Liver (tissue), 9 donors: ENCODE data around the gene HPD. TPM values are rescaled to one million over a fixed set of nuclear protein-coding genes. Genes with fewer than 3 reads are reported as not detected.

Source experiments
- DNase-seq: peaks from one replicate; pipeline ENCODE4 v3.0.0-alpha.2; 2017; ENCODE audit warnings: low spot score
- H3K27ac ChIP-seq, 2 donors: one replicate each; pipeline ENCODE4 v1.7.0; 2013; ENCODE audit warnings: inconsistent platforms in 2 of 2, low read length in 2 of 2, control low read depth in 1 of 2, low read depth in 1 of 2, mild to moderate bottlenecking in 1 of 2
- H3K27me3 ChIP-seq, 4 donors: one replicate each; pipeline versions ENCODE4 v1.6.1 to v1.7.0; 2013; ENCODE audit warnings: low read length in 3 of 4, inconsistent platforms in 1 of 4, mild to moderate bottlenecking in 1 of 4, moderate library complexity in 1 of 4; ENCODE audit not compliant: control insufficient read depth in 4 of 4, insufficient read depth in 4 of 4
- H3K36me3 ChIP-seq, 4 donors: one replicate each; pipeline versions ENCODE4 v1.6.1 to v1.7.0; 2013; ENCODE audit warnings: low read length in 3 of 4, mild to moderate bottlenecking in 3 of 4, low read depth in 1 of 4, moderate library complexity in 1 of 4; ENCODE audit not compliant: control insufficient read depth in 4 of 4, insufficient read depth in 3 of 4
- H3K4me1 ChIP-seq, 4 donors: one replicate each; pipeline versions ENCODE4 v1.6.1 to v1.7.0; 2013; ENCODE audit warnings: low read length in 3 of 4, mild to moderate bottlenecking in 3 of 4, moderate library complexity in 1 of 4; ENCODE audit not compliant: control insufficient read depth in 4 of 4, insufficient read depth in 4 of 4
- H3K4me3 ChIP-seq, 3 donors: one replicate each; pipeline versions ENCODE4 v1.6.1 to v1.7.0; 2013; ENCODE audit warnings: low read length in 3 of 3, control low read depth in 1 of 3, low read depth in 1 of 3, mild to moderate bottlenecking in 1 of 3
- H3K9ac ChIP-seq, 2 donors: one replicate each; pipeline ENCODE4 v1.7.0; 2013; ENCODE audit warnings: low read length in 2 of 2, mild to moderate bottlenecking in 2 of 2, moderate library complexity in 2 of 2, control low read depth in 1 of 2, low read depth in 1 of 2
- H3K9me3 ChIP-seq, 4 donors: one replicate each; pipeline versions ENCODE4 v1.6.1 to v1.7.0; 2013; ENCODE audit warnings: low read length in 3 of 4; ENCODE audit not compliant: control insufficient read depth in 4 of 4
- ATF3 ChIP-seq: IDR thresholded peaks from 2 replicates; pipeline ENCODE4 v1.6.1; 2016; ENCODE audit warnings: antibody characterized with exemption
- CTCF ChIP-seq: fragments of 150-350 bp; IDR thresholded peaks from 2 replicates; pipeline ENCODE4 v1.5.1; 2017; ENCODE audit warnings: improper control_type of control experiment, low read depth, low read length; ENCODE audit not compliant: missing input control
- EGR1 ChIP-seq, 2 donors: IDR thresholded peaks; 2 replicates each; pipeline ENCODE4 v1.6.1; 2016 to 2018; ENCODE audit warnings: antibody characterized with exemption in 2 of 2, low read depth in 2 of 2
- FOXA1 ChIP-seq: IDR thresholded peaks from 2 replicates; pipeline ENCODE4 v1.6.1; 2016; ENCODE audit warnings: antibody characterized with exemption
- FOXA2 ChIP-seq: IDR thresholded peaks from 2 replicates; pipeline ENCODE4 v1.6.1; 2016; ENCODE audit warnings: antibody characterized with exemption
- GABPA ChIP-seq, 2 donors: IDR thresholded peaks in 1 of 2; conservative IDR thresholded peaks in 1 of 2; 2 replicates each; pipeline ENCODE4 v1.6.1; 2016; ENCODE audit warnings: antibody characterized with exemption in 2 of 2, mild to moderate bottlenecking in 1 of 2, moderate library complexity in 1 of 2
- HNF4A ChIP-seq, 2 donors: conservative IDR thresholded peaks; 2 replicates each; pipeline ENCODE4 v1.6.1; 2016; ENCODE audit warnings: antibody characterized with exemption in 2 of 2, mild to moderate bottlenecking in 2 of 2
- HNF4G ChIP-seq: IDR thresholded peaks from 2 replicates; pipeline ENCODE4 v1.6.1; 2016; ENCODE audit warnings: antibody characterized with exemption
- JUND ChIP-seq, 2 donors: IDR thresholded peaks; 2 replicates each; pipeline ENCODE4 v1.6.1; 2016; ENCODE audit warnings: antibody characterized with exemption in 2 of 2
- MAX ChIP-seq: IDR thresholded peaks from 2 replicates; pipeline ENCODE4 v1.6.1; 2016; ENCODE audit warnings: antibody characterized with exemption
- NR2F2 ChIP-seq: IDR thresholded peaks from 2 replicates; pipeline ENCODE4 v1.6.1; 2016; ENCODE audit warnings: antibody characterized with exemption
- RAD21 ChIP-seq, 2 donors: IDR thresholded peaks; 2 replicates each; pipeline ENCODE4 v1.6.1; 2016; ENCODE audit warnings: antibody characterized with exemption in 2 of 2, mild to moderate bottlenecking in 2 of 2
- REST ChIP-seq: IDR thresholded peaks from 2 replicates; pipeline ENCODE4 v1.6.1; 2016; ENCODE audit warnings: antibody characterized with exemption, mild to moderate bottlenecking
- RXRA ChIP-seq, 2 donors: IDR thresholded peaks; 2 replicates each; pipeline ENCODE4 v1.6.1; 2017 to 2018; ENCODE audit warnings: antibody characterized with exemption in 2 of 2, mild to moderate bottlenecking in 1 of 2
- SP1 ChIP-seq: IDR thresholded peaks from 2 replicates; pipeline ENCODE4 v1.6.1; 2018; ENCODE audit warnings: antibody characterized with exemption, mild to moderate bottlenecking
- TAF1 ChIP-seq: conservative IDR thresholded peaks from 2 replicates; pipeline ENCODE4 v1.6.1; 2016; ENCODE audit warnings: antibody characterized with exemption, mild to moderate bottlenecking
- YY1 ChIP-seq: IDR thresholded peaks from 2 replicates; pipeline ENCODE4 v1.6.1; 2016; ENCODE audit warnings: antibody characterized with exemption, mild to moderate bottlenecking
- ZBTB33 ChIP-seq: IDR thresholded peaks from 2 replicates; pipeline ENCODE4 v1.6.1; 2016; ENCODE audit warnings: antibody characterized with exemption
- WGBS: extraction: QIAGEN DNeasy Blood & Tissue Kit; methylation state at CpG from one replicate; pipeline ENCODE4 v1.1.7; 2013; 5-methylcytosine and 5-hydroxymethylcytosine counted together
- polyA plus RNA-seq, 2 donors: library from polyadenylated mRNA; stranded (reverse) in 1 of 2; unstranded in 1 of 2; fragments of 200-250 nt in 1 of 2; fragments of >200 nt in 1 of 2; fragmentation: Nextera tagmentation in 1 of 2; extraction: Ambion mirVana in 1 of 2; gene quantifications; one replicate each; pipeline versions ENCODE4 v1.2.1 to v1.2.3, GENCODE V29; 2013 to 2015
- total RNA-seq, 2 donors: library from RNA; depleted of rRNA; stranded (reverse); fragments of >200 nt; gene quantifications; one replicate each; pipeline ENCODE4 v1.2.3, GENCODE V29; 2014
- donor health status: healthy.
- donor health status: healthy.
- donor health status: healthy.
- donor health status: healthy.
- donor health status: healthy.

The HPD gene
- total and polyA plus RNA-seq, 4 donors = 31.3 to 812 (median 509) TPM

- H3K4me1 ChIP-seq = peaks cover 0 to 34% (median 16%) of the 10 kb centered on the region in 4 donors
- peak overlapping the region; percentile 86 to 95 for H3K9ac ChIP-seq
- DNase-seq = no peak
- H3K27me3 ChIP-seq = no peaks in the 10 kb centered on the region
- H3K9me3 ChIP-seq = no peaks in the 10 kb centered on the region
- peak overlapping the region; percentile 61 to 96 (median 89) for H3K4me3 ChIP-seq
- H3K36me3 ChIP-seq = no peaks in the 10 kb centered on the region
- TF ChIP-seq FOXA2 = no peak
- TF ChIP-seq NR2F2 = no peak
- no peak for TF ChIP-seq HNF4A (conservative IDR thresholded peaks at IDR 0.05)
- TF ChIP-seq EGR1 (IDR thresholded peaks at IDR 0.05; ENCODE audit: low read depth in 2 of 2) = no peak
- TF ChIP-seq ZBTB33 = no peak
- no peak for TF ChIP-seq RAD21 (IDR thresholded peaks at IDR 0.05)
- no peak for TF ChIP-seq GABPA (IDR thresholded peaks at IDR 0.05 in 1 of 2, conservative IDR thresholded peaks at IDR 0.05 in 1 of 2)
- TF ChIP-seq ATF3 = no peak
- 3% methylated on average over 7 of the region's 7 CpGs for WGBS
- peak overlapping the region; percentile 94 to 95 for H3K27ac ChIP-seq
These were observed 30.6 kb upstream of the HPD start for GRCh38 chr12:121889274-121889624.

GRCh38 chr12:121888478-121889273 lies 30.0 kb upstream of the HPD start, which contains the start of gene PSMD9:
Gene PSMD9 (plus strand): TSS chr12:121888790. CDS start chr12:121888857, 67 bp downstream.
- Histone ChIP-seq H3K27ac (peak within 1 kb of the TSS; percentile 94 to 95), H3K27me3 (no peaks in the 10 kb centered on the region), H3K9ac (peak within 1 kb of the TSS; percentile 86 to 95), H3K36me3 (no peaks in the 10 kb centered on the region), H3K9me3 (no peaks in the 10 kb centered on the region), H3K4me1 (peaks cover 0 to 28% (median 15%) of the 10 kb centered on the region in 4 donors), H3K4me3 (peak within 1 kb of the TSS; percentile 61 to 96 (median 89))
- peak; percentile 99 for DNase-seq
- peak; percentile 27 for TF ChIP-seq TAF1
- peak; percentile 97 for TF ChIP-seq MAX
- TF ChIP-seq YY1 = peak; percentile 96
- peak; percentile 8 to 50 for TF ChIP-seq HNF4A (conservative IDR thresholded peaks at IDR 0.05)
- TF ChIP-seq GABPA (IDR thresholded peaks at IDR 0.05 in 1 of 2, conservative IDR thresholded peaks at IDR 0.05 in 1 of 2) = peak; percentile 76 to 95
- peak in 1 of 2 donors; percentile 75 for TF ChIP-seq EGR1 (IDR thresholded peaks at IDR 0.05; ENCODE audit: low read depth in 2 of 2)
- TF ChIP-seq HNF4G = no peak
- peak; percentile 55 for TF ChIP-seq ATF3
- TF ChIP-seq FOXA2 = peak; percentile 34
- TF ChIP-seq CTCF = peak; percentile 78
- TF ChIP-seq JUND (IDR thresholded peaks at IDR 0.05) = peak; percentile 73 to 81
- TF ChIP-seq RXRA (IDR thresholded peaks at IDR 0.05) = peak; percentile 71 to 78
- TF ChIP-seq REST = peak; percentile 86
- no peak for TF ChIP-seq FOXA1
- TF ChIP-seq SP1 = peak; percentile 84
- TF ChIP-seq NR2F2 = peak; percentile 72
- peak; percentile 80 to 86 for TF ChIP-seq RAD21 (IDR thresholded peaks at IDR 0.05)
- peak; percentile 98 for TF ChIP-seq ZBTB33
- under 1% methylated on average over 67 of the region's 67 CpGs for WGBS
